CD4-positive, alpha-beta T cell (primary cell): Measurements from ENCODE around the gene ENGASE. TPM values are rescaled to one million over a fixed set of nuclear protein-coding genes. Genes with fewer than 3 reads are reported as not detected.

Experiments used
- ATAC-seq: fragments of 200-7000 bp; cut with Tn5 transposase; one replicate; pipeline ENCODE4 v1.10.0; 2022; ENCODE audit warnings: mild to moderate bottlenecking; ENCODE audit not compliant: poor library complexity
- CTCF ChIA-PET: fragments of 350-600 bp; sonication (Branson Sonifier 250); formaldehyde crosslinking; loops from one replicate; lab custom pipeline; 2021; ENCODE audit warnings: antibody characterized with exemption, inconsistent platforms; lab: Charles Lee
- POLR2A ChIA-PET: fragments of 350-600 bp; sonication (Branson Sonifier 250); formaldehyde crosslinking; loops from one replicate; lab custom pipeline; 2021; ENCODE audit warnings: antibody characterized with exemption, inconsistent platforms; lab: Charles Lee
- DNase-seq, 14 experiments: peaks; one replicate each; pipeline ENCODE4 v3.0.0-alpha.2; 2013 to 2020; ENCODE audit warnings: mixed read lengths in 2 of 14
- H3K27ac ChIP-seq, 2 donors: one replicate each; pipeline versions ENCODE4 v1.5.1 to v1.7.0; 2013; ENCODE audit warnings: low read length in 2 of 2, low read depth in 1 of 2, mild to moderate bottlenecking in 1 of 2
- H3K27me3 ChIP-seq, 2 experiments: 1 replicate in 1 of 2; 2 replicates in 1 of 2; pipeline versions ENCODE4 v1.6.1 to v1.7.0; 2013; ENCODE audit warnings: low read length in 2 of 2, control low read depth in 1 of 2, mild to moderate bottlenecking in 1 of 2, moderate library complexity in 1 of 2; ENCODE audit not compliant: insufficient read depth in 2 of 2, control insufficient read depth in 1 of 2
- H3K36me3 ChIP-seq: one replicate; pipeline ENCODE4 v1.6.1; 2013; ENCODE audit warnings: low read length, control low read depth; ENCODE audit not compliant: insufficient read depth
- H3K4me1 ChIP-seq: one replicate; pipeline ENCODE4 v1.6.1; 2013; ENCODE audit warnings: low read length, control low read depth; ENCODE audit not compliant: insufficient read depth
- H3K4me3 ChIP-seq: one replicate; pipeline ENCODE4 v1.5.1; 2013; ENCODE audit warnings: mild to moderate bottlenecking, low read length, moderate library complexity
- H3K9me3 ChIP-seq, 2 experiments: 1 replicate in 1 of 2; 2 replicates in 1 of 2; pipeline versions ENCODE4 v1.6.1 to v1.7.0; 2013; ENCODE audit warnings: low read length in 2 of 2, mild to moderate bottlenecking in 2 of 2, control low read depth in 1 of 2, moderate library complexity in 1 of 2; ENCODE audit not compliant: control insufficient read depth in 1 of 2, insufficient read depth in 1 of 2
- H3K27ac Mint-ChIP-seq: one replicate; pipeline ENCODE4 v1.8.0; 2020; ENCODE audit warnings: mixed read lengths
- H3K27me3 Mint-ChIP-seq: one replicate; pipeline ENCODE4 v1.8.0; 2021; ENCODE audit warnings: mixed read lengths
- H3K36me3 Mint-ChIP-seq: one replicate; pipeline ENCODE4 v1.8.0; 2021; ENCODE audit warnings: low read depth, mixed read lengths
- H3K4me1 Mint-ChIP-seq: one replicate; pipeline ENCODE4 v1.8.0; 2021; ENCODE audit warnings: low read depth, mixed read lengths
- H3K4me3 Mint-ChIP-seq: one replicate; pipeline ENCODE4 v1.8.0; 2020; ENCODE audit warnings: mild to moderate bottlenecking, mixed read lengths
- H3K9me3 Mint-ChIP-seq: one replicate; pipeline ENCODE4 v1.8.0; 2020; ENCODE audit warnings: mixed read lengths
- intact Hi-C, 2 experiments: fragments of 100-400 bp; cut with DNase I in 1 of 2; cut with micrococcal nuclease in 1 of 2; formaldehyde crosslinking; loops; one replicate each; pipeline versions ENCODE4 v1.15.1 to v1.9.0; 2023 to 2025; cut with DNase I, micrococcal nuclease
- total RNA-seq, 174 experiments: library from RNA in 2 of 174; stranded (reverse) in 2 of 174; gene quantifications; one replicate each; pipeline ENCODE4 v1.2.3 and lab custom pipeline; 2021 to 2026
- TF ChIP-seq, protein P1 (sequence below): fragments of 200-600 bp; IDR thresholded peaks from one replicate; pipeline ENCODE4 v1.8.0; 2022; ENCODE audit warnings: antibody characterized with exemption, mild to moderate bottlenecking

The ENGASE gene
- total RNA-seq, 2 experiments from 2014 or later: 49.8 to 50.9 TPM

DNA sequence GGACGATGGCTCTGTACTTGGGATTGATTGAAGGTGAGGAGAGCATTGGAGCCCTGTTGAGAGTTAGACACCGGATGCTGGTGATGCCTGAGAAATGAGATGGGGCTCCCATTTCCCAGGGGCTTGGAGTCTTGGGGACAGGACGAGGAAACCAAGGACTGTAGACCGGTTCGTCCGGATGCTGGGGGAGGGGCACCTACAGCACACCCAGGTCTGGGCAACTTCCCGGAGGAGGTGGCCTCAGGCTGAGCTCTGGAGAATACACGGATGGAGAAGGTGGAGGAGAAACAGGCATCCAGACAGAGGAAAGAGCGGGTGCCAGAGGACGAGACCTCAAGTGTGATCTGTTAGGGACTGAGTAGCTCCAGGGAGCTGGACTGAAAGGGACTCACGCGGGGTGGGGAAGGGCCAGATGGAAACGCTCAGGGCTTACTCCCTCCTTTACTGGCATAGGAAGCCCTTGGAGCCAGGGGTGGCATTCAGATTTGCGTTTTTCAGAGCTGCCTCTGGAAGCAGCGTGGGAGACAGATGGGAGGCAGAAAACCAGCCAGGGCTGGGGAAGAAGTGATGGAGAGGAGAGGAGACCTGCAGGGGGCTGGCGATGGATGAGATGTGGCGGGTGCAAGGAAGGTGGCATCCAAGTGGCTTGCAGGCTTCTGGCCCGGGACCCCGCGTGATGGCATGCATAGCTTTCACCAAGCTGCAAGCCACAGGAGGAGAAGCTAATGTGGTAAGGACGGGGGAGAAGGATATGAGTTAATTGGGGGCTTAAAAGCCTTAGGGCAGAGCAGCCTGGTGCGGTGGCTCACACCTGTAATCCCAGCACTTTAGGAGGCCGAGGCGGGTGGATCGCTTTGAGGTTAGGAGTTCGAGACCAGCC lies 42.4 kb upstream of the ENGASE start:
- Histone ChIP-seq H3K4me1 (no peaks in the 10 kb centered on the region), H3K4me3 (no peak overlapping the region), H3K36me3 (no peaks in the 10 kb centered on the region), H3K9me3 (no peaks in the 10 kb centered on the region), H3K27me3 (peaks cover 10 to 17% of the 10 kb centered on the region in 2 experiments), H3K27ac (no peak overlapping the region)
- intact Hi-C loops: no loop called here
- Mint-ChIP-seq H3K4me1 (no peaks in the 10 kb centered on the region), H3K27ac (no peak overlapping the region), H3K27me3 (peaks cover 10% of the 10 kb centered on the region), H3K9me3 (no peaks in the 10 kb centered on the region), H3K4me3 (no peak overlapping the region), H3K36me3 (no peaks in the 10 kb centered on the region)
- CTCF ChIA-PET: interaction anchor here (1.4 kb wide), 1 partner anchor 10 kb away, joined by 6 read pairs; no protein-coding TSS in a partner anchor
- ATAC-seq: no peak
- TF ChIP-seq, protein P1, sequence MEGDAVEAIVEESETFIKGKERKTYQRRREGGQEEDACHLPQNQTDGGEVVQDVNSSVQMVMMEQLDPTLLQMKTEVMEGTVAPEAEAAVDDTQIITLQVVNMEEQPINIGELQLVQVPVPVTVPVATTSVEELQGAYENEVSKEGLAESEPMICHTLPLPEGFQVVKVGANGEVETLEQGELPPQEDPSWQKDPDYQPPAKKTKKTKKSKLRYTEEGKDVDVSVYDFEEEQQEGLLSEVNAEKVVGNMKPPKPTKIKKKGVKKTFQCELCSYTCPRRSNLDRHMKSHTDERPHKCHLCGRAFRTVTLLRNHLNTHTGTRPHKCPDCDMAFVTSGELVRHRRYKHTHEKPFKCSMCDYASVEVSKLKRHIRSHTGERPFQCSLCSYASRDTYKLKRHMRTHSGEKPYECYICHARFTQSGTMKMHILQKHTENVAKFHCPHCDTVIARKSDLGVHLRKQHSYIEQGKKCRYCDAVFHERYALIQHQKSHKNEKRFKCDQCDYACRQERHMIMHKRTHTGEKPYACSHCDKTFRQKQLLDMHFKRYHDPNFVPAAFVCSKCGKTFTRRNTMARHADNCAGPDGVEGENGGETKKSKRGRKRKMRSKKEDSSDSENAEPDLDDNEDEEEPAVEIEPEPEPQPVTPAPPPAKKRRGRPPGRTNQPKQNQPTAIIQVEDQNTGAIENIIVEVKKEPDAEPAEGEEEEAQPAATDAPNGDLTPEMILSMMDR: no peak
- POLR2A ChIA-PET: no interaction called here
- no peak for DNase-seq

GRCh38 chr17:79033046-79033616 lies 41.5 kb upstream of the ENGASE start:
- ChIA-PET POLR2A (no interaction called here), CTCF (interaction anchor here (1.4 kb wide), 1 partner anchor 9 kb away, joined by 6 read pairs; no protein-coding TSS in a partner anchor)
- no peak overlapping the region for H3K4me3 ChIP-seq
- H3K27ac ChIP-seq: no peak overlapping the region
- no peak overlapping the region for H3K4me3 Mint-ChIP-seq
- no peaks in the 10 kb centered on the region for H3K4me1 ChIP-seq
- H3K36me3 ChIP-seq: no peaks in the 10 kb centered on the region
- H3K4me1 Mint-ChIP-seq: no peaks in the 10 kb centered on the region
- H3K27me3 Mint-ChIP-seq: peaks cover 10% of the 10 kb centered on the region
- no peak overlapping the region for H3K27ac Mint-ChIP-seq
- TF ChIP-seq, protein P1: no peak
- peaks cover 9 to 10% of the 10 kb centered on the region in 2 experiments for H3K27me3 ChIP-seq
- H3K36me3 Mint-ChIP-seq: no peaks in the 10 kb centered on the region
- DNase-seq: no peak
- H3K9me3 Mint-ChIP-seq: no peaks in the 10 kb centered on the region
- H3K9me3 ChIP-seq: no peaks in the 10 kb centered on the region
- intact Hi-C loops: no loop called here
- no peak for ATAC-seq

GRCh38 chr17:79033741-79034501 lies 40.7 kb upstream of the ENGASE start:
- ChIA-PET CTCF (no interaction called here), POLR2A (no interaction called here)
- H3K27me3 Mint-ChIP-seq: peaks cover 10% of the 10 kb centered on the region
- TF ChIP-seq, protein P1: no peak
- DNase-seq (no peak), ATAC-seq (no peak)
- no peak overlapping the region for H3K27ac Mint-ChIP-seq
- H3K4me3 Mint-ChIP-seq: no peak overlapping the region
- Histone ChIP-seq H3K4me1 (no peaks in the 10 kb centered on the region), H3K4me3 (no peak overlapping the region), H3K9me3 (no peaks in the 10 kb centered on the region), H3K27me3 (peaks cover 1 to 10% of the 10 kb centered on the region in 2 experiments), H3K27ac (no peak overlapping the region), H3K36me3 (no peaks in the 10 kb centered on the region)
- H3K36me3 Mint-ChIP-seq: no peaks in the 10 kb centered on the region
- no peaks in the 10 kb centered on the region for H3K9me3 Mint-ChIP-seq
- intact Hi-C loops: no loop called here
- H3K4me1 Mint-ChIP-seq: no peaks in the 10 kb centered on the region
